Panc1 (cell line): ENCODE results near the gene TMEM203.
A peak's percentile ranks its signal among the peaks of the same experiment; 100 is the strongest.

Experiments
- POLR2AphosphoS5 ChIP-seq: IDR thresholded peaks from 2 replicates; pipeline ENCODE4 v1.6.1; 2012; ENCODE audit warnings: mild to moderate bottlenecking, low read depth, low read length, moderate library complexity
- SIN3A ChIP-seq: IDR thresholded peaks from 2 replicates; pipeline ENCODE4 v1.6.1; 2012; ENCODE audit warnings: low read depth, mild to moderate bottlenecking, low read length, moderate library complexity, borderline replicate concordance; ENCODE audit not compliant: insufficient read depth
- TCF7L2 ChIP-seq: IDR thresholded peaks from 2 replicates; pipeline ENCODE4 v1.6.1; 2011; ENCODE audit warnings: mild to moderate bottlenecking, low read depth, low read length, inconsistent platforms
- TF ChIP-seq, protein P1 (sequence below): fragments of 450-650 bp; IDR thresholded peaks from 2 replicates; pipeline ENCODE4 v1.5.1; 2017; ENCODE audit warnings: mild to moderate bottlenecking
- TF ChIP-seq, protein P2 (sequence below), 2 experiments: IDR thresholded peaks; 2 replicates each; pipeline ENCODE4 v1.6.1; 2011 to 2012; ENCODE audit warnings: low read depth in 2 of 2, control low read depth in 1 of 2, low read length in 1 of 2, mild to moderate bottlenecking in 1 of 2, moderate library complexity in 1 of 2; ENCODE audit not compliant: insufficient read depth in 1 of 2

DNA sequence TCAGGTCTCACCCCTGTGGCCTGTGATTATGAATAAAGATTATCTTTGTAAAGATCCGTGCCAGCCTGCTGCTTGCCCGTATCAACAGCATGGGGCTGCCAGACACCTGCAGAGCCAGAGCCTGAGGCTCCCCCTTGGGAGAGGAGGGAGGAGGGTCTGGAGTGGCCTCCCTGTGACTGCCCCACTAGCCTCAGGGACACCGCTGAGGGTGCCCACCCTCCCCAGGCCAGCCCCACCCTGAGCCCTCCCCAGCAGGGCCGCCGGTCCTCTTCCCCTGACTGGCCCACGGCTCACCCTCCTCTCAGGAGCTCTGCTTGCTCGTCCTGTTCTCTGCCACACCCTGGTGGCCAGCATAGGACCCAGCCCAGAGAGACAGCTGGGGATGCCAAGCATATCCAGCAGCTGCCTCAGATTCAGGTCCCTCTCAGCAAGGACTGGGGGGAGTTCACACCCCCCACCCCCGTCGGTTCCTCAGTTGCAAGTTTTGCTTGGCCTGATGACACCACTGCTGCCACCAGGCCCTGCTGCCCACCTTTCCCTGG lies 15.1 kb downstream of the TMEM203 start:
- TF ChIP-seq, protein P1, sequence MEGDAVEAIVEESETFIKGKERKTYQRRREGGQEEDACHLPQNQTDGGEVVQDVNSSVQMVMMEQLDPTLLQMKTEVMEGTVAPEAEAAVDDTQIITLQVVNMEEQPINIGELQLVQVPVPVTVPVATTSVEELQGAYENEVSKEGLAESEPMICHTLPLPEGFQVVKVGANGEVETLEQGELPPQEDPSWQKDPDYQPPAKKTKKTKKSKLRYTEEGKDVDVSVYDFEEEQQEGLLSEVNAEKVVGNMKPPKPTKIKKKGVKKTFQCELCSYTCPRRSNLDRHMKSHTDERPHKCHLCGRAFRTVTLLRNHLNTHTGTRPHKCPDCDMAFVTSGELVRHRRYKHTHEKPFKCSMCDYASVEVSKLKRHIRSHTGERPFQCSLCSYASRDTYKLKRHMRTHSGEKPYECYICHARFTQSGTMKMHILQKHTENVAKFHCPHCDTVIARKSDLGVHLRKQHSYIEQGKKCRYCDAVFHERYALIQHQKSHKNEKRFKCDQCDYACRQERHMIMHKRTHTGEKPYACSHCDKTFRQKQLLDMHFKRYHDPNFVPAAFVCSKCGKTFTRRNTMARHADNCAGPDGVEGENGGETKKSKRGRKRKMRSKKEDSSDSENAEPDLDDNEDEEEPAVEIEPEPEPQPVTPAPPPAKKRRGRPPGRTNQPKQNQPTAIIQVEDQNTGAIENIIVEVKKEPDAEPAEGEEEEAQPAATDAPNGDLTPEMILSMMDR: peak; percentile 52; the same call in 1 of the 2 replicates
- TF ChIP-seq POLR2AphosphoS5 (no peak), TCF7L2 (no peak), SIN3A (no peak)
- TF ChIP-seq, protein P2, sequence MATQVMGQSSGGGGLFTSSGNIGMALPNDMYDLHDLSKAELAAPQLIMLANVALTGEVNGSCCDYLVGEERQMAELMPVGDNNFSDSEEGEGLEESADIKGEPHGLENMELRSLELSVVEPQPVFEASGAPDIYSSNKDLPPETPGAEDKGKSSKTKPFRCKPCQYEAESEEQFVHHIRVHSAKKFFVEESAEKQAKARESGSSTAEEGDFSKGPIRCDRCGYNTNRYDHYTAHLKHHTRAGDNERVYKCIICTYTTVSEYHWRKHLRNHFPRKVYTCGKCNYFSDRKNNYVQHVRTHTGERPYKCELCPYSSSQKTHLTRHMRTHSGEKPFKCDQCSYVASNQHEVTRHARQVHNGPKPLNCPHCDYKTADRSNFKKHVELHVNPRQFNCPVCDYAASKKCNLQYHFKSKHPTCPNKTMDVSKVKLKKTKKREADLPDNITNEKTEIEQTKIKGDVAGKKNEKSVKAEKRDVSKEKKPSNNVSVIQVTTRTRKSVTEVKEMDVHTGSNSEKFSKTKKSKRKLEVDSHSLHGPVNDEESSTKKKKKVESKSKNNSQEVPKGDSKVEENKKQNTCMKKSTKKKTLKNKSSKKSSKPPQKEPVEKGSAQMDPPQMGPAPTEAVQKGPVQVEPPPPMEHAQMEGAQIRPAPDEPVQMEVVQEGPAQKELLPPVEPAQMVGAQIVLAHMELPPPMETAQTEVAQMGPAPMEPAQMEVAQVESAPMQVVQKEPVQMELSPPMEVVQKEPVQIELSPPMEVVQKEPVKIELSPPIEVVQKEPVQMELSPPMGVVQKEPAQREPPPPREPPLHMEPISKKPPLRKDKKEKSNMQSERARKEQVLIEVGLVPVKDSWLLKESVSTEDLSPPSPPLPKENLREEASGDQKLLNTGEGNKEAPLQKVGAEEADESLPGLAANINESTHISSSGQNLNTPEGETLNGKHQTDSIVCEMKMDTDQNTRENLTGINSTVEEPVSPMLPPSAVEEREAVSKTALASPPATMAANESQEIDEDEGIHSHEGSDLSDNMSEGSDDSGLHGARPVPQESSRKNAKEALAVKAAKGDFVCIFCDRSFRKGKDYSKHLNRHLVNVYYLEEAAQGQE (IDR thresholded peaks at IDR 0.05; ENCODE audit: insufficient read depth in 1 of 2, low read depth in 2 of 2, low read length in 1 of 2): no peak
